Activated naive CD4-positive, alpha-beta T cell treated with anti-CD3 and anti-CD28 coated beads for 36 hours (primary cell): ENCODE data around the gene DCTN3. TPM values are rescaled to one million over a fixed set of nuclear protein-coding genes. Genes with fewer than 3 reads are reported as not detected.

Experiments
- CTCF ChIA-PET: fragments of 350-600 bp; sonication (Branson Sonifier 250); formaldehyde crosslinking; loops from one replicate; lab custom pipeline; 2021; ENCODE audit warnings: antibody characterized with exemption; lab: Charles Lee
- DNase-seq: peaks from one replicate; pipeline ENCODE4 v3.0.0-alpha.2; 2020
- H3K27ac Mint-ChIP-seq: one replicate; pipeline ENCODE4 v1.8.0; 2021; ENCODE audit warnings: mild to moderate bottlenecking, mixed read lengths
- H3K27me3 Mint-ChIP-seq: one replicate; pipeline ENCODE4 v1.8.0; 2021; ENCODE audit warnings: low read depth, mixed read lengths
- H3K36me3 Mint-ChIP-seq: one replicate; pipeline ENCODE4 v1.8.0; 2021; ENCODE audit warnings: low read depth, mixed read lengths
- H3K4me1 Mint-ChIP-seq: one replicate; pipeline ENCODE4 v1.8.0; 2021; ENCODE audit warnings: low read depth, mixed read lengths
- H3K4me3 Mint-ChIP-seq: one replicate; pipeline ENCODE4 v1.8.0; 2021; ENCODE audit warnings: mild to moderate bottlenecking, moderate library complexity, mixed read lengths
- H3K9me3 Mint-ChIP-seq: one replicate; pipeline ENCODE4 v1.8.0; 2021; ENCODE audit warnings: mixed read lengths
- intact Hi-C: fragments of 100-400 bp; cut with micrococcal nuclease; formaldehyde crosslinking; loops from one replicate; pipeline ENCODE4 v1.15.1; 2023
- total RNA-seq, 2 experiments: library from RNA; stranded (reverse); gene quantifications; one replicate each; pipeline ENCODE4 v1.2.3, GENCODE V29; 2021

DCTN3 gene
- total RNA-seq, 2 experiments from 2014 or later: 86.1 to 87.5 TPM

DNA sequence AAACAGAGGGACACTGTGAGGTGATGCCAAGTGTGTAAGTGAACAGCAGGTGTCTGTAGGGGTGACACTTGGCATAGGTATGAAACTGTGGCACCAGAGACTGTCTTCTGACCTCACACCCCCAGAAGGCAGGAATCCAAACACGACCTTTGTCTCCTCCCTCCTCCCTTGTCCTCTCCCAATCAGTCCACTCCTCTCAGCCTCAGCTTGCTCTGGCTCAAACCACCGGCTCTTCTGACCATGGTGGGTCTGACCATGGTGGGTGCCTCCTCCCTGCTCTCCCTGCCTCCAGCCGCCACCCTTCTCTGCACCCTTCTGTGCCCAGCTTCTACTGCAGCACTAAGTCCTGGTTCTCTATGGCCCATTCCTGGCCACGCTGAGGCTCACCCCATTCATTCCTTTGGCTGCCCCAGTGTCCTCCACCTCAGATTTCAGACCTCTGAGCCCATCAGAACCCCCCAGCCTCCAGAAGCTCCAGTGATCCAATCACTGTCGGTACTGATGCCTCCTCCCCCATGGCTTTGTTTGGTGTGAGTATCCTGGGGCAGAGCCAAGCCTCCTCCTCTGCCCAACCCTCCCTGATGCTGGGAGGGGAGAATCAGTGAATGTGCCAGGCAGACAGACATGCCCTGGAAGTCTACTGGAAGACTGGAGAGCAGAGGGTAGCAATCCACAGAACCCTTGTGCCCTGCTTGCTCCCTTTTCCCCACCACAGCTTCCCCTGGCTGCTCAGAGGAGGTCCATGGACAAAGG is 10.3 kb upstream of the DCTN3 start:
- H3K36me3 Mint-ChIP-seq: peaks cover 7% of the 10 kb centered on the region
- H3K9me3 Mint-ChIP-seq: no peaks in the 10 kb centered on the region
- intact Hi-C loops: loop anchor here (10.0 kb wide), 2 partner anchors 506 to 586 kb away; partner anchors contain the start of genes DCAF12 and UBAP2
- no peak overlapping the region for H3K27ac Mint-ChIP-seq
- CTCF ChIA-PET: interaction anchor here (1.3 to 6.9 kb wide), 4 partner anchors 7 to 40 kb away, joined by 3 to 62 read pairs (median 4); partner anchors contain the start of genes DCTN3 and SIGMAR1
- DNase-seq: no peak
- H3K4me1 Mint-ChIP-seq: peaks cover 28% of the 10 kb centered on the region
- no peak overlapping the region for H3K4me3 Mint-ChIP-seq
- H3K27me3 Mint-ChIP-seq: peaks cover 45% of the 10 kb centered on the region

DNA sequence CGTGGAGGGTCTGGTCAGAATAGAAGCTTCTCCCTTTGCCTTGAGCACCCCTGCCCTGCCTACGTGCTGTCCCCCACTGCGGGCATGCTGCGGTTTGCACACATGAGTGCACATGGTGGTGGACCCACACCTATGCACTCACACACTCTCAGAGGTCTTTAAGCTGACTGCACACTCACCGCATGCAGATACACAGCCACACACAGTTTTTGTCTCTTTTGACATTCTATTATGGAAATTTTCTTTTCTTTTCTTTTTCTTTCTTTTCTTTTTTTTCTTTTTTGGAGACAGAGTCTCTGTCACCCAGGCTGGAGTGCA is 9.2 kb upstream of the DCTN3 start:
- H3K4me1 Mint-ChIP-seq: peaks cover 17% of the 10 kb centered on the region
- H3K27me3 Mint-ChIP-seq: peaks cover 49% of the 10 kb centered on the region
- no peak overlapping the region for H3K27ac Mint-ChIP-seq
- H3K9me3 Mint-ChIP-seq: no peaks in the 10 kb centered on the region
- intact Hi-C loops: no loop called here
- CTCF ChIA-PET: interaction anchor here (0.6 to 1.8 kb wide), 4 partner anchors 8 to 1523 kb away, joined by 3 to 6 read pairs (median 4); partner anchors contain the start of genes DCTN3 and SIGMAR1
- H3K4me3 Mint-ChIP-seq: peak overlapping the region; percentile 63
- DNase-seq: no peak
- no peaks in the 10 kb centered on the region for H3K36me3 Mint-ChIP-seq

DNA sequence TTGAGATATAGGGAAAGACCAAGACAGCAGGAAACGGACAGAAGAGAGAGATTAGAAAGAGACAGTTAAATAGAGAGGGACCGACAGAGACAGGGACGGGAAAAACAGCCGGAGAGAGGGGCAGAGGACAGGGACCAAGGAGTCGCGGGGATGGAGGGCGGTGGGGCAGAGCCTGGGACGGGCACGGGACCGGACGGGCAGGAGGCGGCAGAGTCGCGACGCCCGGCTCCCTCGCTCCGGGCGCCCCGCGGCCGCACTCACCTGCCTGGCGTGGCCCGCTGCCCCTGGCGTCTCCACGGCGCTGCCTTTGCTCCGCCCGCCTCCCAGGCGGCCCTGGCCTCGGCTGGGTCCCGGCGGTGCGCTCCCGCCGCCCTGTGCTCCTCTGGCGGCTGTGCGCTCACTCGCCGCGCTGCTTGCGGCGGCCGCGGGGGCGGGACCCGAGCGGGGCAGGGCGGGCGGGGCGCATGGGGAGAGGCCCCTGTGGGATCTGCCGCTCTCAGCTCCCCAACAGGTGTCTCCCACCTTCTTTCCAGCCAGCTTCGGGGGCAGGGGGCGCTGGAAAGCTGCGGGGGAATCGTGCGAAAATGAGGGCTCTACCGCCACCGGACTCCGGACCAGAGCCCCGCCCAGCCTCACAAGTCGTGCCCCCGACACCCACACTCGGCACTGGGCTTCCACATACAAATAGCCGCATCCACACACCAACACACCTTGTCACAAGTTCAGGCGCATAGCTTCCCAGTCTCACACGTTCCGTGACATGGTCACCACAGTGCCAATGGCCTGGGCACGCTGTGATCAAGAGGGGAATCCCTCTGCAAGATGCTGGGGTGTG is 8.6 kb upstream of the DCTN3 start, which contains the start of gene ARID3C:
TSS of gene ARID3C (minus strand) at position 411 of the 835 bp plus-strand sequence. CDS start 1,052 bp downstream, outside the sequence.
- intact Hi-C loops: no loop called here
- peak; percentile 34 for DNase-seq
- Mint-ChIP-seq H3K9me3 (no peaks in the 10 kb centered on the region), H3K4me3 (peak within 1 kb of the TSS; percentile 66), H3K27ac (no peak within 1 kb of the TSS), H3K4me1 (peaks cover 13% of the 10 kb centered on the region), H3K36me3 (no peaks in the 10 kb centered on the region), H3K27me3 (peaks cover 53% of the 10 kb centered on the region)
- CTCF ChIA-PET: interaction anchor here (0.9 to 1.8 kb wide), 4 partner anchors 9 to 15 kb away, joined by 3 to 6 read pairs (median 4); partner anchors contain the start of genes DCTN3 and SIGMAR1

DNA sequence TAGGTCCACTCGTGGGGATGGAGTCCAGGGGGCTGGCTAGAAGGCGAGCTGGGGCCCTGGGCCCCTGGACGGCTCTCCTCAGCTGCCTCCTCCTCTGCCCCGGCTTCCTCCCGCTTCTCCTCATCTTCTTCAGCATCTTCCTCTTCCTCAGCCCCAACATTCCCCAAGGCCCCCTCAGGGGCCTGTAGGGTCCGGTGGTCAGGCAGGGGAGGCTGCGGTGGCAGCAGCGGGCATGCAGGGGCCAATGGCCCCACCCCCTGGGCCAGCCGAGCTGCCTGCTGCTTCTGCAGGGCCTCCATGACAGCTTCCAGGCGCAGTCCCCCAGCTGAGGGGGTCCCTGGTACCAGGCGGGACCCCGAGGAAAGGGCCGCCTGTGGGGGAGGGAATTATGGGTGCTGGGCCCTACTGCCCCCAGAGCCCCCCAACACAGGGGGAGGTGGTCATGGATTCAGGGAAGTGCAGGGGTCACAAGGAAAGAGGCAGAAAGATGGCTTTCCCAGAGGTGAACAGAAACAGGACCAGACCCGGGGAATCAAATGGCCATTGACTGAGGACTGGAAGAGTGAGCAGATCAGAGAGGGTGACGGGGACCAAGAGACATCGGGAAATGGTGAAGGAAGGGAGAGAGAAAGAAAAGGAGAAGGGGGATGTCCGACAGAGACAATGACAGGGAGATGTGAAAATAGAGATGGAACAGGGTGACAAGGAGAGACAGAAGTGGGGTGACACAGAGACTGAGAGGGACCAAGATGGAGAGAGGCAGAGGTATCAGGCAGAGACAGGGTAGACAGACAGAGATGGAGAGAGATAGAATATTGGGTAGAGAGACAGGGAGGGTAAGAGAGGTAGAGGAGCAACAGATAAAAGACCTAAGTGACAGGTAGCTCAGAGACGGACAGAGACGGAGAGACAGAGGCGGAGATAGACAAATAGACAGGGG is 7.7 kb upstream of the DCTN3 start:
- Mint-ChIP-seq H3K4me3 (peak overlapping the region; percentile 66), H3K9me3 (no peaks in the 10 kb centered on the region), H3K4me1 (peaks cover 18% of the 10 kb centered on the region), H3K36me3 (no peaks in the 10 kb centered on the region), H3K27me3 (peaks cover 59% of the 10 kb centered on the region), H3K27ac (no peak overlapping the region)
- CTCF ChIA-PET: interaction anchor here (0.9 to 1.8 kb wide), 2 partner anchors 11 to 14 kb away, joined by 3 to 6 read pairs; no protein-coding TSS in a partner anchor
- intact Hi-C loops: no loop called here
- no peak for DNase-seq

DNA sequence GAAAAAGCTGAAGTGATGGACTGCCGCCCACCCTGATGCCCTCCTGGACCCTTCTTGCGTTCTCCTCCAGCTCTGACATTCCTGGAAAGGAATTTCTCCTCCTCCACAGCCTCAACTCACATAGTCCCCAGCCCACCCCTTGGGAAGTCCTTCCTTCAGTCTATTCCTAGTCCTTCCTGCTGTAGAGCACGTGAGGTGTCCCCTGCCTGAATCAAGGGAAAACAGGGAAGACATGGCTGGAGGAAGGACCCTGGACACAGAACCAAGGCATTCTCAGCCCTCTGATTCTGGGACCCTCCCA is 4.8 kb upstream of the DCTN3 start:
- Mint-ChIP-seq H3K4me3 (no peak overlapping the region), H3K27ac (no peak overlapping the region), H3K27me3 (peaks cover 61% of the 10 kb centered on the region), H3K4me1 (peaks cover 22% of the 10 kb centered on the region), H3K9me3 (no peaks in the 10 kb centered on the region), H3K36me3 (no peaks in the 10 kb centered on the region)
- DNase-seq: no peak
- CTCF ChIA-PET: interaction anchor here (1.0 to 2.7 kb wide), 4 partner anchors 9 to 23 kb away, joined by 3 to 19 read pairs (median 5); partner anchors contain the start of genes RPP25L and SIGMAR1
- intact Hi-C loops: no loop called here

DNA sequence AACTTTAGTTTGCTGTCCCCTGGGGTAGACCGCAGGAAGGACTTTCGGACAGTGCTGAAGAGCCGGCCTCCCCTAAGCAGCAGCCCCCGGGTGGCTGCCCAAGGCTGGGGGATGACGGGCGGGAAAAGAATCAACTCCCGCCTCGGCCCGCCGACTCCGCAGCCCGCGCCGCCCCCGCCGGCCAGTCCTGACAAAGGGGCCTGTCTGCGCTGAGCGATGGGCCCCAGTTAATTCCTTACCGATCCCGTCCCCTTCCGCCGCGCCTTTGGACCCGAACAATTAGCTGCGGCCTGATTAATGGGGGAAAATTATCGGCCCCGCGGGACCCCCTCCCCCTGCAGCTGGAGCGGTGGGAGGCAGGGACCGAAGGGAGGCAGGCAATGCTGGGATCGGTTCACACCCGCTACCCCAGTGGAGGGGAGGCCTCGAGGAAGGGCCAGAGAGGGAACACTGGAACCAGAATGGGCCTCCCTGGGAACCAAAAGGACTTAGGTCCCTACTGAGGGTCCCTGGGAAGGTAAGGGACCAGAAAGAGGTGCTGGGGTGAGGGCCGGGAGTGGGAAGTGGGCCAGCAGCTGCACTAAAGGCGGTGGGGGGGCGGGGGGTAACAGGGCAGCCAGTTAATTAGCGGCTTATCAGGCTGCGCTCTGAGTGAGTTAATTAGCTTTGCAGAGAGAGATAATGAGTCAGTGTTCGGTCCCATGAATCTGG is 4.3 kb upstream of the DCTN3 start:
- Mint-ChIP-seq H3K4me1 (peaks cover 25% of the 10 kb centered on the region), H3K27ac (no peak overlapping the region), H3K9me3 (no peaks in the 10 kb centered on the region), H3K4me3 (no peak overlapping the region), H3K27me3 (peaks cover 56% of the 10 kb centered on the region), H3K36me3 (no peaks in the 10 kb centered on the region)
- no peak for DNase-seq
- CTCF ChIA-PET: interaction anchor here (1.0 to 2.7 kb wide), 4 partner anchors 9 to 23 kb away, joined by 3 to 19 read pairs (median 5); partner anchors contain the start of genes RPP25L and SIGMAR1
- intact Hi-C loops: no loop called here

DNA sequence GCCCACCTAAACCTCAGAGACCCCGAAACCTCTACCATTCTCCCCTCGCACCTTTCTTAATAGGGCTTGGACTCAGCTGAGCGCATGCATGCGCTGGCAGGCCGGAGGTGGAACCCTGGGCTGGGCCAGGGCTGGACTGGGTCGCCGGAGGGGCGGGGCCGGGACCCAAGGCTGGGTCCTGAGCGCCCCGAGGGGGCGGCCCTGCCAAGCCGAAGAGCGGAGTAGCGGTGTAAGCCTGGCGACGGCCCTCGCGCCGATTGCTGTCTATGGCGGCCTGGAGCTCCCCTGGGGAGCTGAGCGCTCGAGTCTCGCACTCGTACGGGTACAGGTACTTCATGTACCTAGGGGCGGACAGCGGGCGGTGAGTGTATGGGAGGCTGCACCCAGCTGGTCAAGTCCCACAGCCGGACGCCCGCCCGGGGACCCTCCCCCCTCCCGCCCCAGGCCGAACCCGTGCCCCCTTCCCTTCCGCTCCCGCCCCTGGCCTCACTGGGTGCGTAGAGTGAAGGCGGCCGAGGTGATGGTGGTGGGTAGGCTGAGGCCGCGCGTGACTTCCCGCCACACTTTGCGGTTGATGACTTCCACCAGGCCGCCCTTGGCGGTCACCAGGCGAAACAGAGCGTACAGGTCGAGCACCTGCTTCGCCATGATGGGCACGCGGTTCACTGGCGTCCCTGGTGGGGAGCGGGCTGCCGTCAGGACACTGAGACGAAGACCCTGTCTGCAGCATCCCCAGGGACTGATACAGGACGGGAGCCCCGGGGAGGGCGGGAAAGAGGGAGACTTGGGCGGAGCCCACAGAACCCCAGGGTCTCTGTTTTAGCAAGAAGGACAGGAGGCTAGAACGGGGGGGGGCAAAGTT is 3.3 kb upstream of the DCTN3 start:
- Mint-ChIP-seq H3K4me1 (peaks cover 27% of the 10 kb centered on the region), H3K27ac (no peak overlapping the region), H3K9me3 (no peaks in the 10 kb centered on the region), H3K27me3 (peaks cover 49% of the 10 kb centered on the region), H3K36me3 (no peaks in the 10 kb centered on the region), H3K4me3 (peak overlapping the region; percentile 17)
- peak; percentile 34 for DNase-seq
- intact Hi-C loops: no loop called here
- CTCF ChIA-PET: interaction anchor here (1.0 to 4.5 kb wide), 4 partner anchors 10 to 20 kb away, joined by 3 to 62 read pairs (median 12); no protein-coding TSS in a partner anchor

DNA sequence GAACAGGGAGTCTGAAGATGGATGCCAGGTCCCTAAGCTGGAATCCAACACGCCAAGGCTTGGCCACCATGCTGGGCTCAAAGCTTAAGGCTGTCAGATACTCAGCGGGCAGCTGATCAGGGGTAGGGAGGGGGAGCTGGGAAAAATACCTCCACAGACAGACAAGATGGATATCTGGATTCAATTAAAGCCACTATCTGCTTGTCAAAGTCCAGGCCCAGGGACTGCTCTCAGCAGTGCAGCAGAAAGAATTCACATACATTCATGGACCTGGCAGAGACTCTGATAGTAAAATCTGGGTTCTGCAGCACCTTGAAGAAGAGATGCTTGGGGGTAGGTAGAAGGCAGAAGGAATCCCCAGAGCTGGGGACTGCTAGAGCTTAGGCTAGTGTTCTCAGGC is 5.2 kb downstream of the DCTN3 start:
- Mint-ChIP-seq H3K9me3 (no peaks in the 10 kb centered on the region), H3K27me3 (no peaks in the 10 kb centered on the region), H3K4me1 (peaks cover 30% of the 10 kb centered on the region), H3K27ac (no peak overlapping the region), H3K4me3 (no peak overlapping the region), H3K36me3 (peaks cover 8% of the 10 kb centered on the region)
- CTCF ChIA-PET: interaction anchor here (1.1 to 8.4 kb wide), 3 partner anchors 21 to 87 kb away, joined by 3 to 123 read pairs (median 5); partner anchors contain the start of gene SIGMAR1
- DNase-seq: no peak
- intact Hi-C loops: no loop called here

DNA sequence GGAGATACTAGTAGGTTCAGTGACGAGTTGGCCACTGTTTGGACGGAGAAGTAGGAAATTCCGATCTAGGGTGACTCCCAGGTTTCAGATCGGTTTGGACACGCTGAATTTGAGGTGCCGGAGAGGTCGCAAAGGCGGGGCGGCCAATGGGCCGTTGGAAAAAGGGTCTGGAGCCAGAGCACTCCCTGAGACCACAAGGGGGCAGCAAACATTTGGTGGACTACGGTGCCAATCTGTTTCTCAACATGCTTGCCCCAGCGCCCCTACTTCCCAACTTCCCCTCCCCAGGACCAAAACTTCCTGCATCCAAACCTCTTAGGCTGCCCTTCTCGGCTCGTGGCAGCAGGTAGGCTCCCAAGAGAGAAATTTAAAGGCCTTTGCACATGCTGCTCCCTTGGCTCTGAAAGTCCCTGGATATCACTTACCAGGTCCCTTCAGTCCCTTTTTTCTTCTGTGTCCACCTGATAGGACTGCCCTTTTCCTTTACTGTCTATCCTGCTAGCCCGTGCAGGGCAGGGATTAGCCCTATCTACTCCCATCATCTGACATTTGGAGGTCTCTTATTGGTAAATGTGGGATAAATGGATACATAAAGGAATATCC is 7.4 kb downstream of the DCTN3 start:
- peak; percentile 78 for DNase-seq
- Mint-ChIP-seq H3K36me3 (peaks cover 8% of the 10 kb centered on the region), H3K9me3 (no peaks in the 10 kb centered on the region), H3K27ac (peak overlapping the region; percentile 63), H3K4me3 (peak overlapping the region; percentile 87), H3K4me1 (peaks cover 21% of the 10 kb centered on the region), H3K27me3 (no peaks in the 10 kb centered on the region)
- intact Hi-C loops: loop anchor here (1.0 kb wide), 5 partner anchors 7 to 155 kb away; partner anchors contain the start of genes DCTN3, DNAI1 and FAM219A
- CTCF ChIA-PET: interaction anchor here (0.6 to 8.4 kb wide), 13 partner anchors 10 to 90 kb away, joined by 3 to 123 read pairs (median 4); partner anchors contain the start of genes GALT and SIGMAR1
